Globus pallidus (tissue), 1 donor: ENCODE results near the gene TLL1.
A peak's percentile ranks its signal among the peaks of the same experiment; 100 is the strongest.

Experiments used
- DNase-seq: peaks from one replicate; pipeline ENCODE4 v3.0.0-alpha.2; 2015; ENCODE audit warnings: low spot score

TLL1 gene

DNA sequence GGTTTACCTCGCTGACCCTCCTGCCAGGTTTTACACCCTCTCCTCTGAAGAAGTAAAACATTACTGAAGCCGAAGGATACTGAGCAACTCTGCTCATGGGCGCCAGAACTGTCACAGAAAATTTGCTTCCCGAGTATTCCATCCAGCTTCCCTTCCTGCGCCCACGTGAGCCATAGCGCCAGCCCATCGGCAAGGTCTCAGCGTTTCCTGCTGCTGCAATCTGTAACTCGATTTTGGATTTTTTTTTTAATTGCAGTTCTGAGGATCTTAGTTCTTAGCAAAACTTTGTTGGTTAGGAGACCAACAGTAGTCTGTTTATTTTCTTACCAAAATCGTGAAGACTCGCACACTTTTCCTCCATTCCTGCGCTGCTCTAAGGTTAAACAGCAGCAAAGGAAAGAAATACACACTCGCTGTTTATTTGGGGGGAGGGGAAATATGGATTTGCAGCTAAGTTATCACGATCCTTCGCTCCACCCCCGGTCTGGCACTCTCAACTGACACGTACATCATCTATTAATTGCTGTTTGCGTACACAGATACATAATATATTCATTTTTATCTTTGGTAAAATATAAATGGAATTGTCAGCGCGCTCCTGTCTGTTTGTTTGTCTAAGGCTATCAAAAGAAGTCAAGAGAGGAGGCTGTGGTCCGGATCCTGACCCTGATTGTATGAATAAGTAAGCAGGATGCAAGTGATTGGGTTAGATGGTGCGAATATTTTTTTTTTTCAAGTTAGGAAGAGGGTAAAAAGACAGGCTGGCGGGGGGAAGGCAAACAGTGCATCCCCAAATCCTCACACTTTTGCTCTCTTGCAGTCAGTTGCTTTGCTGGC is at the start of gene TLL1:
TSS of gene TLL1 (plus strand) at position 777 of the 837 bp plus-strand sequence. CDS start 668 bp downstream, outside the sequence.
- DNase-seq, result no peak

DNA sequence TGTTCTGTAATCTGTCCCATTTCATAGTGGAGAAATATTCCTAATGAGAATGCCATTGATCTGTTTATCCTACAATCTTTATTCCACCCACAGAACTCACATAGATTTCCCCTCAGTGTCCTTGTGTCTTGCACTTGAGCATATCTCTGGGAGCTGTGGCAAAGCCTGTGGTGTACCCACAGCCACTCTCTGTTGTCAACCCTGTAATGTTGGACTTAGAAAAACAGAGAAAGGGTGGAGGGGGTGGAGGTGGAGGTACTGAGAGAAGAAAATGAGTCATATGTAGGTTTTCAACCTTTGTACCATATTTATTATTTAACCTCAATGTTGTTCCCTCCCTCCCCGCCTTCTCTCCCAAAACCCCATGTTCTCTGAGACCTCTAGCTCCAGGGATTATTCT is 46.9 kb upstream of the TLL1 start:
- DNase-seq, result no peak

GRCh38 chr4:165827018-165827417 is 46.0 kb upstream of the TLL1 start:
- no peak for DNase-seq

- no peak for DNase-seq
Measured at GRCh38 chr4:165828928-165829327, 44.1 kb upstream of the TLL1 start.

GRCh38 chr4:165834116-165834515 is 38.9 kb upstream of the TLL1 start:
- no peak for DNase-seq

GRCh38 chr4:165838575-165838974 is 34.5 kb upstream of the TLL1 start:
- no peak for DNase-seq

- no peak for DNase-seq
Measured at GRCh38 chr4:165839615-165840333, 33.3 kb upstream of the TLL1 start.

GRCh38 chr4:165842684-165843083 is 30.4 kb upstream of the TLL1 start:
- no peak for DNase-seq

GRCh38 chr4:165844161-165844560 is 28.9 kb upstream of the TLL1 start:
- DNase-seq, result no peak

GRCh38 chr4:165851256-165851655 is 21.8 kb upstream of the TLL1 start:
- no peak for DNase-seq

DNA sequence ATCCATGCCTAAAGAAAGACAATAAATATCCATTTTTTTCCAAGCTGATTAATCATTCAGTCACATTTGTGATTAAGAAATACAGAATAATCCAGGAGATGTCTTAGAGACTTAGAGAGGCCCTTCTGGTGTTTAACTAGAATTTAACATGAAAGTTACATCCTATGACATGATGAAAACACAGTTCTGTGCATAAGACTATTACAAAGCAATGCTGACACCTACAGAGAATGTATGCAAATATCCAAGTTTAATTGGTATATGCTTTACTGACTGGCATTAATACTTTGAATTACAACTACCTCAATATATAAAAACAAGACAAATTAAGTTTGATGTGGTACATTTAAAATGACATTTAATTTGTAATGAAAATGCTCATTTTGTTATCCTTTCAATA is 17.8 kb upstream of the TLL1 start:
- DNase-seq, result no peak

GRCh38 chr4:165861363-165861762 is 11.7 kb upstream of the TLL1 start:
- DNase-seq, result no peak

DNA sequence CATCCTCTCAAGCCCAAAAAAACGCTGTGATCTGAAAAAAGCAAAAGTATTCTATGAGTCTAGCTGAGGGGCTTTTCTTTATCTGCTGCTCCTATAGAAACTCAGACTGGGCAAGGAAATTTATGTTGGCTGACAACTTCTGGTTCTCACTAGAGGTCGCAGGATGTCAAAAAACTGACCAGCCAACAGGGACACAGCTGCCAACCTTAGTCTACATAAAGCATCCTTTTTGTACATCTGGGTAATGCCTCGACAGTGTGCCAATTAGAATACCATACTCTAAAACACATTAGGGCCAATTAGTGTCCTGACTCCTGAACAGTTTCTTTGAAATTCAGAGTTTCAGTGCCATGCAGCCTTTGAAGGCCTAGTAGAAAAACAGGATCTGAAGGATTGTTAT is 8.8 kb upstream of the TLL1 start:
- no peak for DNase-seq

DNA sequence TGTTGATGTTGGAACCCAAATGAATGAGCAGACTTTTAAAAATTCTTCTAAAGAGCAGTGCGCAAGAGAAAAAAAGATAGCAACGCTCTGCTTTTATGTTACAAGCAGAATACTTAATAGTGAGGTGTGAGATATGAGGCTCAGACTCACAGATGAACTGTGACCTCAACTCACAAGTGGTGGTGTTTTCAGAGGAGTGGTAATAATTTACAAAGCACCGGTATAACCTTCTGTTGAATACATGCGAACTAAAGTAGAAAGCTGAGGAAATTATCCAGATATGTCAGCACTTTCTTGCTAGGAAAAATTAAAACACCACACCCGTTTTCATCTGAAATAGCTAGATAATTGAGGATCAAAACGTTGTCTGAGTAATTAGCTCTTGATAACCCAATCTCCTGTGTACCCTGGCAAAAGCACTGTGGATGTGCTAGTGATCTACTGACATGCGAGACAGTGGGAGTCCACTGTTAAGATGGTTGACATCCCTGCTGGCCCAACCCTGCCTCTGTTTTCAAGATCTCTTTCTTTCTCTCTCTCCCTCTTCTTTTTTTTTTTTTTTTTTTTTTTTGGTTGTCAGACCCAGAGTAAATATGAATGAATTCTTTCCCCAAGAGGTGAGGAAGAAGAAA is 6.9 kb upstream of the TLL1 start:
- no peak for DNase-seq

- DNase-seq, result no peak
Measured at GRCh38 chr4:165867961-165868360, 5.1 kb upstream of the TLL1 start.

DNA sequence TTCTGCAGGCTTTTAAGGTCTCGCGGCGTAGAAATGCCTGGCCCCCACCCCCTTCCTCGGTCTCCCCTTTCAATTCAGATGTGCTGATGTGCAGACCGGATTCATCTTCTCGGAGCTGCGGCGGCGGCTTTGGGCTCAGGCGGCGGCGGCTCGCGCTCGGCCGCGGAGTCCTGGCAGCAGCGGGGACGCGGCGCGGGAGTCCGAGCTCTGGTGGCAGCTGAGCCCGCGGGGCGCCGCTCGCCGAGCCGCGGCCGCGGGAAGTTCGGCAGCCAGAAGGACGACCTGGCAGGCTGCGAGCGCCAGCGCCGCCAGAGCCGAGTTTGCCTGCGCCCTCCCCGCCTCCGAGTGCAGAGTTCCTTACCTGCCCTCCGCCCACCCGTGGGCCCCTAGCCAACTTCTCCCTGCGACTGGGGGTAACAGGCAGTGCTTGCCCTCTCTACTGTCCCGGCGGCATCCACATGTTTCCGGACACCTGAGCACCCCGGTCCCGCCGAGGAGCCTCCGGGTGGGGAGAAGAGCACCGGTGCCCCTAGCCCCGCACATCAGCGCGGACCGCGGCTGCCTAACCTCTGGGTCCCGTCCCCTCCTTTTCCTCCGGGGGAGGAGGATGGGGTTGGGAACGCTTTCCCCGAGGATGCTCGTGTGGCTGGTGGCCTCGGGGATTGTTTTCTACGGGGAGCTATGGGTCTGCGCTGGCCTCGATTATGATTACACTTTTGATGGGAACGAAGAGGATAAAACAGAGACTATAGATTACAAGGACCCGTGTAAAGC is 448 bp downstream of the TLL1 start:
- DNase-seq, result peak; percentile 15

- no peak for DNase-seq
Measured at GRCh38 chr4:165874072-165874790, 1.2 kb downstream of the TLL1 start.

- DNase-seq, result no peak
Measured at GRCh38 chr4:165874791-165875371, 1.8 kb downstream of the TLL1 start.

GRCh38 chr4:165875446-165875845 is 2.4 kb downstream of the TLL1 start:
- no peak for DNase-seq

DNA sequence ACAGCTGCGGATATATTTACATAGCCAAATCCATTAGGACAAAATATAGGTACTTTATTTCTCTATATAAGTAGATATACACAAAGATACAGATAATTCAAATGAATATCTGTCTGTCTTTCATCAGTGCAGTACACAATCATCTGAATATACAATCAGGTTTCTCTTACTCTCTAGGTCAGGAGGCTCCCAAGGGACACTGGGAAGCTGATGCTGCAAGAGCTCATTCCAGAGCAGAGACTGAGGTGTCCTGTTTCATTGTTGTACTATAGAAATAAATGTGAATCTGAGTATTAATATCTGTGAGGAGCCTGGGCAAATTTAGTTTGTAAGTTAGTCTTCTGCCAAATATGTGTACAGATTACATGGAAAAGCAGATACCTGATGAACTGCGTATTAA is 4.2 kb downstream of the TLL1 start:
- DNase-seq, result no peak

DNA sequence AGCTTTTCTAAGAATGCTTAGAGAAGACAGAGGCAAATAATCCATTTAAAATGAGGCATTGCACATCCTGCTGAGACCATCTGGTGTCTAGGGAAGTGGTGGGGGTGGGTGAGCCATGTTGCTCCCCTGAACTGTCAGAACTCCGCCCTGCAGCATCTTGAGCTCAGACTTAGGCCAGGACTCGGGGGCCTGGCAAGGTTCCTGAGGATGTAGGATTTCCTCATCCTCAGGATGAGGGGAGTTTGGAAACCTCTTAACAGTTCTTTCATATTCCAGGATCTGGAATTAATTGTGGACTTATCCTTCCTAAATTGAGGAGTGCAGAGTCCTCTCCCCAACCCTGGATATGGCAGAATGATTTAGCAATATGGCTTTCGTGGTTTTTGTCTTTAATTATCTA is 6.6 kb downstream of the TLL1 start:
- no peak for DNase-seq
